DMS53 treated with DMSO at 0.1 percent for 48 hours (cell line): ENCODE measurements around the gene NSD1.
"Not testable (repeated sequence)": the region's sequence is repeated elsewhere in the genome, so short reads cannot be mapped to it uniquely, and the experiment has no call there.

Experiments used
- DNase-seq: peaks from one replicate; lab custom pipeline; 2025; ENCODE audit not compliant: unreplicated experiment; lab: John Stamatoyannopoulos, UW

The NSD1 gene

GRCh38 chr5:177163500-177163899, 29.9 kb downstream of the NSD1 start:
- DNase-seq = no peak

- no peak for DNase-seq
Measured at GRCh38 chr5:177169271-177169670, 35.7 kb downstream of the NSD1 start.

- no peak for DNase-seq
Measured at GRCh38 chr5:177171961-177172360, 38.4 kb downstream of the NSD1 start.

GRCh38 chr5:177175336-177175735, 41.8 kb downstream of the NSD1 start:
- no peak for DNase-seq

- DNase-seq = no peak
Measured at GRCh38 chr5:177176175-177176711, 42.7 kb downstream of the NSD1 start.

GRCh38 chr5:177177847-177178437, 44.4 kb downstream of the NSD1 start:
- DNase-seq = not testable (repeated sequence)

GRCh38 chr5:177178733-177179304, 45.2 kb downstream of the NSD1 start:
- no peak for DNase-seq

GRCh38 chr5:177179431-177179830, 45.9 kb downstream of the NSD1 start:
- DNase-seq = no peak

GRCh38 chr5:177183142-177183541, 49.6 kb downstream of the NSD1 start:
- no peak for DNase-seq

- DNase-seq = no peak
Measured at GRCh38 chr5:177183766-177184360, 50.3 kb downstream of the NSD1 start.

- DNase-seq = no peak
Measured at GRCh38 chr5:177185993-177186392, 52.4 kb downstream of the NSD1 start.

- DNase-seq = no peak
Measured at GRCh38 chr5:177186645-177187044, 53.1 kb downstream of the NSD1 start.

GRCh38 chr5:177188775-177189174, 55.2 kb downstream of the NSD1 start:
- no peak for DNase-seq

- no peak for DNase-seq
Measured at GRCh38 chr5:177189416-177189815, 55.8 kb downstream of the NSD1 start.

GRCh38 chr5:177189965-177190364, 56.4 kb downstream of the NSD1 start:
- no peak for DNase-seq

- no peak for DNase-seq
Measured at GRCh38 chr5:177194268-177194667, 60.7 kb downstream of the NSD1 start.

GRCh38 chr5:177195307-177195952, 61.9 kb downstream of the NSD1 start:
- DNase-seq = no peak

GRCh38 chr5:177198738-177199137, 65.2 kb downstream of the NSD1 start:
- no peak for DNase-seq

- DNase-seq = no peak
Measured at GRCh38 chr5:177204281-177204680, 70.7 kb downstream of the NSD1 start.

GRCh38 chr5:177209610-177210009, 76.0 kb downstream of the NSD1 start:
- DNase-seq = no peak

GRCh38 chr5:177212242-177212641, 78.7 kb downstream of the NSD1 start:
- no peak for DNase-seq

GRCh38 chr5:177220576-177220975, 87.0 kb downstream of the NSD1 start:
- DNase-seq = no peak
